GM19397 (cell line): ENCODE data around the gene ELAVL4.
A peak's percentile ranks its signal among the peaks of the same experiment; 100 is the strongest.

Experiments
- ATAC-seq: cut with Tn5 transposase; IDR thresholded peaks from one replicate; pipeline ENCODE4 v1.9.1; 2021; ENCODE audit warnings: mild to moderate bottlenecking, moderate library complexity; ENCODE audit not compliant: unreplicated experiment

Gene ELAVL4

DNA sequence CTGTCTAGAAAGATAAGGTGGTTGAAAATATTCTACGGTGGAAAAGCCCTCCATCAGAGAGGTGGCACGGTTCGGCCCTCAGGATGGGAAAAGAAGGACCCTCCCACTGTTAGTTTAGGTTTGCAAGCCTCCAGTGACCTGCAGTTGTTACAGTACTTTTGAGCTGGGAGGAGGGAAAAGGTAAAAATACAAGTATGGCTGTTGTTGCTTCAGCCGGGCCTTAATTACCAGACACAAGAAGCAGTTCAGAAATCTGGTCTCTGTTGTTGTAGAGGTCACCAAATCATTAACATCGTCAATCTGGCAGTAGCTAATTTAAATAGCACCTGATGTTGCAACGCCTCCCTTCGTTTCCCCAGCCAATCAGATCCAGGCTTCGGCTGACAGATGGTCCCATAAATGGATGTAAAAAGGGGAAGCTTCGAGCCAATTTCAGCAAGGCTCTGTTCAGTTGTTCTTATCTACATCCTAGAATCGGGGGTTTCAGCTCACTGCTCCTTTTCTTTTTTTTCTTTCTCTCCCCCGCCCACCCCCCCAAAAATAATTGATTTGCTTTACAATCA is at the start of gene ELAVL4:
Gene ELAVL4, plus strand, starts transcription at position 424 of the 563 bp plus-strand sequence. CDS start 270 bp downstream, outside the sequence.
- ATAC-seq = no peak

DNA sequence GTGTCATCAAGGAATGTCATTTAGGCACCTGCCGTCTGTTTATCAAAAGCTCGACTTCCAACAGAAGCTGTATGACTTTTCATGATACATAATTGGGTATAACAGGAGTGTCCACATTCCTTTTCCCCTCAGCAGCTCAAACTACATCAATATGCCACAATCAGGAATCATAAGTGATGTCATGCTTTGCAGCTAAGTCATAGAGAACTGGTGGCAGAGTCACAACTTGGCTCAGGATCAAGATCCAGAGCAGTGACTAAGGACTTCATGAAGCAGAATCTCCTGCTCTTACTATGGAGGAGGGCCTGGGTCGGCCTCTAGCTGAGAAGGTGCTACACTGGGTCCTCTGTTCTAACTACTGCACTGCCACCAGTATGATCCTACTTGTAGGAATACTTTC is 48.4 kb upstream of the ELAVL4 start:
- no peak for ATAC-seq

DNA sequence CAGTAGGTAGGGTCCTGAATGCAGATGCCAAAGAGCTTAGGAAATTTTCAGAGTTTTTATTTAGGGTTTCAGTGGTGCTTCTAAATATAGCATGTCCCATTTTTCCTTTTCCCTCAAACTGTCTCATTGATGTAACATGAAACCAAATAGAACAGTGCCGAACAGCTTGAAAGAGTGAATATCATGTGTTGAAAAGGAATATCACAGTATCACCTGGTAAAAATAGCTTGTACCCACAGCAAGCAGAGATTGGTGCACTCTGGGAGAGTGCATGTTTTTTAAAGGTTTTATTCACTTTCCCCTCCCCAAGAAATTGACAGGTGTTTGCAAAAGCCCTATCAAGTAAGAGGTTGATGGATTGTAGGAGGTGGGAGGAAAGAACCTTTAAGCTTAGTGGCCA is 41.9 kb upstream of the ELAVL4 start:
- no peak for ATAC-seq

DNA sequence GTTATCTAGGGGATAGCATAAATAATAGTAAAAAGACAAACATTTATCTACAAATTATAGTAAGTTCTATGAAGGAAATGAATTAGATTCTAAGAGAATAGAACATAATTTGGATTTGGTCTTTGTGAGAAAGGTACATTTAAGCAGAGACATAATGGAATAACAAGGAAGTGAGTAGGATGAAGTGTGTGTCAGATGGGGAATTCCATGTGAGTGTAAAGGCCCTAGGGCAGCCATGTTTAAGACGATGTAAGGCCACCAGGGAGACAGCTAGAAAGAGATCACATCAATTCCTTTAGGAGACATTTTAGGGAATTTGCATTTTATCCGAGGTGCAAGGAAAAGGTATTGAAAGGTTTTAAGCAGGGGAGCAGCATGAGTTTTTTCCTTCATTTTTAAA is 33.8 kb upstream of the ELAVL4 start:
- ATAC-seq = no peak

DNA sequence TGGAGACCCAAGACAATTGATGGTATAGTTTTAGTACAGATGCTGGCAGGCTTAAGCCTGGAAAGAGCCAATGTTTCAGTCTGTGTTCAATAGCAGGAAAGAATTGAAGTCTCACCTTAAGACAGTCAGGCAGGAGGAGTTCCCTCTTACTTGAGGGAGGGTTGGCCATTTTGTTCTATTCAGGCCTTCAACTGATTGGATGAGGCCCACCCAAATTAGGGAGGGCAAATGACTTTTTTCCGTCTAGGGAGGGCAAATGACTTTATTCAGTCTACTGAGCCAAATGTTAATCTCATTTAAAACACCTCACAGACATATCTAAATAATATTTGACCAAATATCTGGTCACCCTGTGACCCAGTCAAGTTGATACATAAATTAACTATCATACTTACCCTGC is 31.4 kb upstream of the ELAVL4 start:
- no peak for ATAC-seq

DNA sequence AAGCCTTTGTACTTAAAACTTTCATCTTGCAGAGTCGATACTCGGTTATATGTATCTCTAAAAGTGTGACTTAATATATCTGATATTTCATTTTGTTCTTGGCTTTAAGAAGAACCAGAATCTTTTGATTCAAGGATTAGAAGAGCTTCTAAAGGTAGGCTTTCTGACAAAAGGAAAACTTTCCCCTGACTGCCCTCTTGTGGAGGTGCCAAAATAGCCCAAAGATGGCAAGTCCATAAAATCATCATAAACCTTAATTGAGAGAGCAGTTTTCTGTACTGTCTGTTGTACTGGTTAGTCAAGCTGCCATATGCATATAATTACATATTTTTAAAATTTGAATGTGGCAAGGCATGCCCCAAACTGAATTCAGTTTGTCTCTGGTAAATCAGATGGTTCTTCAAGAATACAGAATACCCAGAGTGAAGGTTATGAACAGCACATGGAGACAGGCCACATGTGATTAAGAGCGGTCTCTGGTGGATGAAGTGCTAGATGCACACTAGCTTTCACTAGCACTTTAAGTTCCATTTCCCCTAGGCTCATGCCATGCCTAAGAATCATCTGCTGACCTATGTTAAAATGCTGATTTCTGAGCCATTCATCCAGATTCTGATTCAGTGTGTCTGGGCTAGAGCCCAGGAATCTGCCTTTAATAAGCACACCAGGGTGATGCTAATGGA is 27.7 kb upstream of the ELAVL4 start:
- ATAC-seq = no peak

DNA sequence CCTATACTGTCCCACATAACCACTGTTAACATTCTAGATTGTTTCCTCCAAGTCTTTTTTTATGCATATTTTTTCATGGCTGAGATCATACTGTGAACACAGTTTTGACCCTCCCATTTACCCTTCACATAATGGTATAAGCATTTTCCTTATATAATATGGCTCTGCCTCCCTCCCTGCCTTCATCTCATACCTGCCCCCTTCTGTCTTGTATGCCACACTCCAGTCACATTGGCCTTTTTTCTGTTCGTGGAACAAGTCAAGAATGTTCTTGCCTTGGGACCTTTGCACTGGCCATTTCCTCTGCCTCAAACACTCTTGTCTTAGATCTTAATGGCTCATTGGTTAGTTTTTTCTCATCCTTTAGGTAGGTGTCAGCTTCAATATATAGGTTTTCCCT is 24.3 kb upstream of the ELAVL4 start:
- no peak for ATAC-seq

DNA sequence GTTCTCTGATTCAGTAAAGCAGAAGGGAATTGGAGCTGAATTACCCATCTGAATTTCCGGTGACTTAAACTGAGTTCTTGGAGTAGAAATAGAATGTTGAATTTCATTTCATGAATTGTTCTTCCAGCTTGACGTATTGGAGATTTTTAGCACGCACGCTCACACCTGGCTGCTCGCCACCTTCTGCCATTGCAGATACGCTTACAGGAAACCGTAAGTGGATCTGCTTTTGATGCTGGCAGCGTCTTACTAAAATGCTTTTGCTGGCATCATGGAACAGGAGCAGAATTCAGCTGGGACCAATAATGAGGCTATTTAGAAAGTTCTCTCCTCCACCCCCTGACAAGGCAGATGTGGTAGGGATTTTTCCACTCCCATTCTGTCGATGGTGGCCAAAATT is 17.7 kb upstream of the ELAVL4 start:
- no peak for ATAC-seq

DNA sequence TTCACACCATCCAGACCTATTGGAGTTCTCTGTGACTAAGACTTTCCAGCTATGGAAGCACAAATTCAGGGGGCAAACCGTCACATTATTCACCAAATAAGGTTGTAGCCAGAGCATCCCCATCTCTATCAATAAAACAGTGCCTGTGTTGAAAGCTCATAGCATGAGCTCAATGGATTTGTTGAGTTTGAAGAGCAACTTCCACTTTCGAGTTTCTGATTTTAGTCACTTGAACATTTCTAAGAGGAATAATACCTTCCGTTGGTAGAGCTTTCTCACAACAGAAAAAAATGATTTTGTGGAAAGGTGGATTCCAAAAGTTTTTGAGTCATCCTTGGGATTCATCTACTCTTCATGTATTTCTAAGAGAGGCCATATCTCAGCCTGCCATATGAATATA is 13.0 kb upstream of the ELAVL4 start:
- ATAC-seq = no peak

DNA sequence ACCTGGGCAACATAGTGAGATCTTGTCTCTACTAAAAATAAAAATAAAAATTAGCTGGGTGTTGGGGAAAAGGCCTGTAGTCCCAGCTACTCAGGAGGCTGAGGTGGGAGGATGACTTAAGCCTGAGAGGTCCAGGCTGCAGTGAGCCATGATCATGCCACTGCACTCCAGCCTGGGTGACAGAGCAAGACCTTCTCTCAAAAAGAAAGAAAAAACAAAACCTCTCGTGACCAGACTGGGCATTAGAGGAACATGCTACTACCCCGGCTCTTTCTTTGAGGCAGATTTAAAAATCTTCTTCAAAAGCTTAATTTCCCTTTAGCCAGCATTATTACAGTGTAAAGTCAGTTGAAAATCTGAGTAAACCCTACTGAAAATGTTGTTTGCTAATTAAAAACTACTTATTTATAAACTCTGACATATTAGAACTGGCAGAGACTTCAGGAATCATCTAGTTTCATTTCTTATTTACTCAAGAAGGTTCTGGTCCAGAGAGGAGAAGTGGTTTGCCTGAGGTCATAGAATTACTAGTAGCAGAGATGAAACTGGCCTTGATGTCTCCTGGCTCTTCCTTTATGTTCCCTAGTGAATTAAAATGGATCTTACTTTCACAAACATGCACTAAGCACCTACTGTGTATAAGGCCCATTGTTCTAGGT is 11.6 kb upstream of the ELAVL4 start:
- ATAC-seq = no peak

DNA sequence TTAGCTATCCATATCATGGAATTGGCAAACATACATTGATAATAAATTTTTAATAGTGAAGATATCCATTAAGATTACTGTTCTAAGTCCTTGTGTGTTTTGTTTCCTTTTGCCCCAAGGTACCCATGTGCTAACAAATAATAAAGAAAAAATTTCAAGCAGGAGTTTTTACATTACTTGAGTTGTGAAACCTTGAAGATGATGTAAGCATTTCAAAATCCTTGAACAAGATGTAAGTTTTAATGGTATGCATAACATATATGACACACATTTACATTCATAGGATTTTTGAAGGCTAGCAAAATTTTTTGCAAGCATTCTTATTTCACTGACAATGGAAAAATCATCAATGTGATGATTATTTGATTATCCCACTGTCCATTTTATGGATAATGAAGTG is 10.9 kb upstream of the ELAVL4 start:
- no peak for ATAC-seq

DNA sequence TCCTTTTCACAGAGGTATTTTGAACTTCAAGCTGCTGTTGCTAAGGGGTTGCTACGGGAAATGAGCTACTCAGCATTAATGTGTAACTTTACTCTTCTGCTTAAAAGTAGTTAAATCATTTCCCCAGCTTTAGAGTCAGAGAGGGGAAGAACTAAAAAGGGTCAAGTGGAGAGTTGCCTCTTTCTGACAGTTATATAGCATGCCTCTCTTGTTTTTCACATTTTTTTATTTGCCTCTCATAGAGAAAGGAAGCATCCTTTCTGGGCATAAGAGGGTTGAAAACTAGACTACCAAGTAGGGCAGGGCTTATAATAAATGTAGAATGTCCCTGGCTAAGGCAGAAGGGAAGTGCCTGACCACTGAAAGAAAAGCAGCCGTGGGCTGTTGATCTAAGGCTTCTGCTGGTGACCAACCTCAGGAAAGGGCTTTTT is 10.1 kb upstream of the ELAVL4 start:
- peak; percentile 75 for ATAC-seq

DNA sequence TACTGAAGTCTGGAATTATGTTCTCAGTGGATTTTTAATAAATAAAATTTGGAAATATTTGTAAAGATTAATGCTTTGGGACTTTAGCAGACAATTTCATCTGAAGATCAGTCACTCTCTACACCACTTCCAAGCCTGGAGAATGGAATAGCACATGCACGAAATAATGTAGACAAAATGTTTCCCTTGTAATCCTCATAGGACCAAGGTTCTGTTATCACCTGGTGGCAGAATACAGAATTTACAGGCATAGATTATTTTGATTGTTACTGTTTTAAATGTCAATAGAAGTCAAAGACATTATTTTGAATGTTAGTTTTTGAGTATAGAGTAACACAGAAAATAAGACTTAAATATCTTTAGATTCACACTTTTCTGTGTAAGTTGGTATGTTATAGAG is 9.1 kb upstream of the ELAVL4 start:
- ATAC-seq = no peak

DNA sequence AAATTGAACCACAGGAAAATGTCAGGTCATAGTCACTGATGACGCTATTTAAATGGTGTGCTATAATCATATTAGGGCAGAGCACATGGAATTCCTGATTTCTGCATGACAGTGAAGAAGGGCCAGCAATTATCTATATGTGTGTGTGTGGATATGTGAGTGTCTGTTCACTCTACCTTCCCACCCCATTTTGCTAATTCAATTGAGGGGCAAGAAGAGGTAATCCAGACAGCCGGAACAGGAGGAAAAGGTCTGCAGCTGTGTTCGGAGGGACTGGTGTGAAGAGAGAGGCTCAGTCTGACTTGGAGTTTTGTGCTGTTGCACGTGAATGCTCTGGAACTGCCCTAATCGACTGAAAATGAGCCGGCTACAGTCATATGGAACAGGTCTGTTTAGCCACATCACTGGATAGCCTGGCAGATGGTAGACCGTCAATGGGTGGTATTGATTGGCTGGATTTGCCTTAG is 5.1 kb upstream of the ELAVL4 start:
- ATAC-seq = no peak

DNA sequence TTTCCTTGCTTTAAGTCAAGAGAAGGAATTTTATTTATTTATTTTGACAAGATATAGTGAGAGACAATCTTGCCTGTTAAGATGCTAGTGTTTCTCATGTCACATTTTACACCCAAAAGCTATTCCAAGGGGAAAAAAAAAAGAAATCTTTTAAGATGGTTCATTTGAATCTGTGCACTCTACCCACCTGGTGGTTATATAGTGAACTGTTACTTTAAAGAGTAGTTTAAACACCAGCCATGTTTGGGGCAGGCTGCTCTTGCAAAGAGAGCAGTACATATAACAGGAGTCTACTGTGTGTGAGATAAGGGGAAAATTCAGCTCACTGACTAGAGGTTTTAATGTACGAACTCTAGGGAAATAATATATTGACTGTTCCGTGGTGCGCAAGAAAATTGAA is 3.3 kb upstream of the ELAVL4 start:
- no peak for ATAC-seq

DNA sequence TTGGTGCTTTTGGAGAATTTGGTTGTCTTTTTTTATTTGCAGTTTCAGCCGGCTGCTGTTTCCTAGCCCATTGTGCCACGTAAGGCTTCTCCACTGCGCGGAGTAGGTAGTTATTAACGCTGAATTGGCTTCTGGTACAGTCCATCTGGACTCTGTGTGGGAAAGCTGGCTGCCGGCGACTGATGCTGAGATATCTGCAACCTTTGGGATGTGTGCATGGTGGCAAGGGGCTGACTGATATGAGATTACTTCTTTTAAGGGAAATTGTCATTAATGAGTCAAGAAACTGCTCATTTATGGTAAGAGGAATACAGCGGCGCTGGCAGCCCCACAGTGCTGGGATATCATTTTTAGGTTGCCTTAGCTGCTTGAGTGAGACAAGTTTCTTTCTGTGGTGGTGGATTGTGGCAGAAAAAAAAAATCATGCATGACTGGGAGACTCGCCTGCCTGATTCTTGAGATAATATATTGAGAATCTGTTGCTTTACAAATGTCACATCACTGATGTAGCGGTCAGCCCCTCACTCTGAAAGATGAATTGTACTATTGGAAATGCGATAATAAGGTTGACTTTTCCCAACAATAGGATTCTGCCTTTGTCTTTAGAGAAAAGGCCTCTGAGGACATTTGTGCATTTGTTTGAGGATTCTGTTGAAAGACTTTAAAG is 2.5 kb upstream of the ELAVL4 start:
- no peak for ATAC-seq

DNA sequence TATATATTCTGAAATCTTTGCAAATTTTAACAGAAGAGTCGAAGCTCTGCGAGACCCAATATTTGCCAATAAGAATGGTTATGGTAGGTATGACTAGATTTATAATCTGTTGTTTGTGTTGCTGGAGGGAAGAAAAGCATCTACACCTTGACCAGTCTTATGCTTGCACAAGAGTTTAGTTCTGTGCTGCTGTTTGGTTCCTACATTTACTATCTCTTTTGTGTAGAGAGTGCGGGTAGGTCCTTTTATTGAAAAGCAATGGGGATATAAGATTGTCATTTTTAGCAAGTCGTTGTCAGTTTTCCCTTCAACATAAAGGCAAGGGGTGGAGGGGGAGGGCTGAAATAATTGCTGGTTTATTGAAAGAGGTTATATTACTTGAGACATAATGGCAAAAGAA is 396 bp downstream of the ELAVL4 start:
- no peak for ATAC-seq

DNA sequence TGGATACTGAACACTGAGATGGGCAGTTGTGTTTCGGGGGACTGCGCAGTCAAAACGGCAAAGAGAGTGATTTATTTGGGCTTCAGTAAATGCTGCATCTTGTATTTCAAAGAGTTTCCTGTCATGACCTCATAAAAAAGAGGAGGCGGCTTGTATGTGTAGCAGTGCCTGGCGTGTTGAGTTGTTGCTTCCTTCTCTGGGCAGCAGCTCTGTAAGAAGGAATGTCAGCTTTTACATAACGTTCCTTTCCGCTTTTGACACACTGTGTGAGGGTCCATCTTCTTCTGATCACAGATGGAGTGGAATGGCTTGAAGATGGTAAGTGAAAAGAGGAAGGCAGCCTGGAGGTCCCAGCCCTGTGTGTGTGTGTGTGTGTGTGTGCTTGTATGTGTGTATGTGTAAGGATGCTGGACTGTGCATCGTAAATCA is 941 bp downstream of the ELAVL4 start:
- ATAC-seq = no peak

DNA sequence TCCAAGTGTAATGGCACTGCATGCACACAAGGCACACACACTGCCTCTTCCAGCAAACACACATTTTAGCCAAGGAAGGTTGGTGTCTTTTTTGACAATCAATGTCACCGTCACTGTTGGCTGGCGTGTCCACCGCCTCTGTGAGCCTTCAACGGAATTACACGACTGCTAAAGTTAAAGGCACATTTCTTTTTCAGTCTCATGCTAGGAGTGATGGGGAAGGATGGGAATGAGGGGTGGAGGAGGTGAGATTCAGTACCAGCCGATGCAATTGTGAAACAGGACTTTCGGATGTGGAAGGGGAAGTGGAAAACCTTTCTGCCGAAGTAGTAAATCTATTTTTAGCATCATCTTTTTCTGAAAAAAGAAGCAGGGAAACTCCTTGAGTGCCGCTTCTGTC is 1.4 kb downstream of the ELAVL4 start:
- no peak for ATAC-seq

DNA sequence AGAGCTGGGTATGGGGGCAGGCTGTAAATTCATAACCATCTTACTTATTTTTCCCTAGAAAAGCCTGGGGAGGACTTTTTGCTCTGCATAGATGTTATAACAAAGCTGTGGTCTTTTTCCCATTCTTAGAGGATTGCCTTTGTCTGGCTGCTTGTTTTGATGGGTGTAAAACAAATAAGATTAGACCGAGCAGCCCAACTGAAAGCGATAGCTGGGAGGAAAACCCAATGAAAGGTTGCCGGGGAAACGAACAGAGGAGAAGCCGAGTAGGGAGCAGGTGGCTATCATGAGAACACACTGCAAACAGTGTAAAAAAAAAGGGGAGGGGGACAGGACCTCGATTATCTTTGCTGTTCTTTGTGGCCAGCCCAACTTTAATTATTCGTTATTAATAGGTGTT is 1.9 kb downstream of the ELAVL4 start:
- no peak for ATAC-seq

DNA sequence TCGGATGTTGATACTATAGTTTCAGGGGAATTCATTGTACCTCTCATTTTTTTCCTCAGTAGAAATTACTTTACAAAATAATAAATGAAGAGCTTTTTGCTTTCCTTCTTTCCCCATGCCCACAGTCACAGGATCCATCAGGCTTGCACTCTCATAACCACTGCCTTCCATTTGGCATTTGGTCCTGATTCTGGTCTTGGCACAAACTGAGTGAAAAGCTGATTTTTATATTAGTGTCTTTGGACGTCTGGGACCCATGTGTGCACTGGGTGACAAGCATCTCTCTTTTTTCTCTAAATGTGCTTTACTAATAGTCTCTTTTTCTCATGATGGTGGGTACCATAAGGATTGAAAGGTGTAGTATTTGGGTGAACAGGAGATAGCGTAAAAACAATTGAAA is 2.8 kb downstream of the ELAVL4 start:
- no peak for ATAC-seq

DNA sequence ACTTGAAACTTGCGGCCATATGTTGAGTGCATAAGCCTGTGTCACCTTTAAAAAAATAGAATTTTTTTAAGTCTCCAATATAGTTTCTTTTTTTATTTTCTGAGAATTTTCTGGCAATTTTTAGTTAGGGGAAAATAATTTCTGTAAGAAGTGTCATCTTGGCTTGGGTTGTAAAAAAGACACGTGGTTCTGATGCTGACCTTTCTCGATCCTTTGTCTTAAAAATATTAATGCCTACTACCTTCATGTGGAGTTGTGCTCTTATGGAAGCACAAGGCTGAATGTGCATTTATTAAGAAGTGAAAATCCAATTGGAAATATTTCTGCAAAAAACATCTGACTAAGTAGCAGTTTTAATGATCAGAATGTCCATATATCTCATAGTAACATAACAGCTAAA is 3.5 kb downstream of the ELAVL4 start:
- ATAC-seq = no peak
